Endothelial cell (in vitro differentiated cells): ENCODE data around the gene RNF212. TPM values are rescaled to one million over a fixed set of nuclear protein-coding genes. Genes with fewer than 3 reads are reported as not detected.

Experiments
- DNase-seq: peaks from one replicate; pipeline ENCODE4 v3.0.0; 2021; ENCODE audit warnings: low spot score
- H3K27ac Mint-ChIP-seq: one replicate; pipeline ENCODE4 v1.8.0; 2021; ENCODE audit warnings: mixed read lengths, inconsistent platforms; ENCODE audit not compliant: unreplicated experiment
- H3K27me3 Mint-ChIP-seq: one replicate; pipeline ENCODE4 v1.8.0; 2021; ENCODE audit warnings: mild to moderate bottlenecking, moderate library complexity, mixed read lengths, inconsistent platforms; ENCODE audit not compliant: unreplicated experiment
- H3K36me3 Mint-ChIP-seq: one replicate; pipeline ENCODE4 v1.8.0; 2021; ENCODE audit warnings: mild to moderate bottlenecking, low read depth, mixed read lengths, inconsistent platforms; ENCODE audit not compliant: unreplicated experiment
- H3K4me1 Mint-ChIP-seq: one replicate; pipeline ENCODE4 v1.8.0; 2021; ENCODE audit warnings: mild to moderate bottlenecking, mixed read lengths, inconsistent platforms; ENCODE audit not compliant: unreplicated experiment
- H3K4me3 Mint-ChIP-seq: one replicate; pipeline ENCODE4 v1.8.0; 2021; ENCODE audit warnings: mild to moderate bottlenecking, mixed read lengths, inconsistent platforms; ENCODE audit not compliant: unreplicated experiment
- H3K9me3 Mint-ChIP-seq: one replicate; pipeline ENCODE4 v1.8.0; 2021; ENCODE audit warnings: mixed read lengths, inconsistent platforms; ENCODE audit not compliant: unreplicated experiment
- total RNA-seq: library from RNA; stranded (reverse); fragmentation: NEBNext Ultra II Directional; extraction: Animal tissue kit (Norgen Biotek cat#: 25700); gene quantifications from one replicate; pipeline ENCODE4 v1.2.1, GENCODE V29; 2021; ENCODE audit not compliant: unreplicated experiment
- TF ChIP-seq, protein P1 (sequence below): fragments of 200-600 bp; sonication (generic); IDR thresholded peaks from one replicate; pipeline ENCODE4 v1.5.0; 2021; ENCODE audit warnings: antibody characterized with exemption; ENCODE audit not compliant: unreplicated experiment

RNF212 gene
- total RNA-seq, 1 donor from 2014 or later: 3.3 TPM

DNA sequence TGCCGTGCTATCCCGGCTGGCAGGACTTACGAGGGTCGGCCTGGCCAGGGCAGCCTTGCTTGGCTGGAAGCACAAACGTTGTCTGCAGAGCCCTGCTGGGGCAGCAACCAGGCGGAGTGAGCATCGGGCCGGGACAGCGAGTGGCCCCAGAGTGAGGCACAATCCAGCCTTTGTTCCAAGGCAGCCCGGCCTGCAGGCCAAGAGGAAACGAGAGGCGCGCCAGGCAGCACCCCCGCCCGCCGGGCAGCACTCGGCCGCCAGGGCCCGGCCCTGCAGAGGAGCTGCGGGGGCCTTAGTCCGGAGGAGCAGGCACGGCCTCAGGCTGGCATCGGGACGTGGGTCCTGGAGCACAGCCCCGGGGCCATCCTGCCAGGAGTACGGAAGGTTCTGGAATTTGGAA, 77.9 kb downstream of the RNF212 start:
- Mint-ChIP-seq H3K27ac (no peak overlapping the region), H3K4me1 (no peaks in the 10 kb centered on the region), H3K4me3 (no peak overlapping the region), H3K9me3 (no peaks in the 10 kb centered on the region), H3K36me3 (no peaks in the 10 kb centered on the region), H3K27me3 (no peaks in the 10 kb centered on the region)
- TF ChIP-seq, protein P1, sequence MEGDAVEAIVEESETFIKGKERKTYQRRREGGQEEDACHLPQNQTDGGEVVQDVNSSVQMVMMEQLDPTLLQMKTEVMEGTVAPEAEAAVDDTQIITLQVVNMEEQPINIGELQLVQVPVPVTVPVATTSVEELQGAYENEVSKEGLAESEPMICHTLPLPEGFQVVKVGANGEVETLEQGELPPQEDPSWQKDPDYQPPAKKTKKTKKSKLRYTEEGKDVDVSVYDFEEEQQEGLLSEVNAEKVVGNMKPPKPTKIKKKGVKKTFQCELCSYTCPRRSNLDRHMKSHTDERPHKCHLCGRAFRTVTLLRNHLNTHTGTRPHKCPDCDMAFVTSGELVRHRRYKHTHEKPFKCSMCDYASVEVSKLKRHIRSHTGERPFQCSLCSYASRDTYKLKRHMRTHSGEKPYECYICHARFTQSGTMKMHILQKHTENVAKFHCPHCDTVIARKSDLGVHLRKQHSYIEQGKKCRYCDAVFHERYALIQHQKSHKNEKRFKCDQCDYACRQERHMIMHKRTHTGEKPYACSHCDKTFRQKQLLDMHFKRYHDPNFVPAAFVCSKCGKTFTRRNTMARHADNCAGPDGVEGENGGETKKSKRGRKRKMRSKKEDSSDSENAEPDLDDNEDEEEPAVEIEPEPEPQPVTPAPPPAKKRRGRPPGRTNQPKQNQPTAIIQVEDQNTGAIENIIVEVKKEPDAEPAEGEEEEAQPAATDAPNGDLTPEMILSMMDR: no peak
- no peak for DNase-seq

DNA sequence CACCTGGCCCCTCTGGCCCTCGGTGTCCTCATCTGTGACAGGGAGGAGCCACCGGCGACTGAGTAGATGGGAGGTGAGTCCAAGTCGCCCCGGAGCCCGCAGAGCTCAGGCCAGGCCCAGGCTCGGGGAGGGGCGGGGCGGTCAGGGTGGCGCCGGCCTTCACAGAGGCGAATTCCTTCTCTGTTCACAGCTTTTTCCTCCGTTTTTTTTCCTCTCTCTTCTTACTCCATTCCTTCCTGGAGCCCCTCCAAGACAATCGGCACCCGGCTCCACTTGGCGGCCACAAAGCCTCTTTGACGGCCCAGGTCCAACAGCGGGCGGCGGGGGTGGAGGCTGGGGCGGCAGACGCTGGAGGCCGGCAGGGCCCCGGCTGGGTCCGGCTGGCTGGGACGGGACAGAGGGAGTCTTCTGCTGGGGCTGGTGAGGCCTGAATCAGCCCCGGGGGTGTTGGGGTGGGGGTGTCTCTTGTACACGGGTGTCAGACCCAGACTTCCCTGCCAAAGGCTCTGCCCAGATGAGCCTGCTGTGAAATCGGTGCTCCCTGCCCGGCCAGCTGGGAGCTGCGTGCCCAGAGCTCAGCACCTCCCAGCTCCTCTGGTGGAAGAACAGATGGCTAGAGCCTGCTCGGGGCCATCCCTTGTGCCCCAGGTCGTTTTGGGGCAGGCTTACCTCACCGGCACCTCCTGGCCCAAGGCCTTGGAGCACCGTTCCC, 79.4 kb downstream of the RNF212 start:
- no peaks in the 10 kb centered on the region for H3K9me3 Mint-ChIP-seq
- DNase-seq: no peak
- no peak overlapping the region for H3K27ac Mint-ChIP-seq
- no peaks in the 10 kb centered on the region for H3K36me3 Mint-ChIP-seq
- H3K27me3 Mint-ChIP-seq: no peaks in the 10 kb centered on the region
- H3K4me1 Mint-ChIP-seq: no peaks in the 10 kb centered on the region
- H3K4me3 Mint-ChIP-seq: no peak overlapping the region
- TF ChIP-seq, protein P1: no peak

DNA sequence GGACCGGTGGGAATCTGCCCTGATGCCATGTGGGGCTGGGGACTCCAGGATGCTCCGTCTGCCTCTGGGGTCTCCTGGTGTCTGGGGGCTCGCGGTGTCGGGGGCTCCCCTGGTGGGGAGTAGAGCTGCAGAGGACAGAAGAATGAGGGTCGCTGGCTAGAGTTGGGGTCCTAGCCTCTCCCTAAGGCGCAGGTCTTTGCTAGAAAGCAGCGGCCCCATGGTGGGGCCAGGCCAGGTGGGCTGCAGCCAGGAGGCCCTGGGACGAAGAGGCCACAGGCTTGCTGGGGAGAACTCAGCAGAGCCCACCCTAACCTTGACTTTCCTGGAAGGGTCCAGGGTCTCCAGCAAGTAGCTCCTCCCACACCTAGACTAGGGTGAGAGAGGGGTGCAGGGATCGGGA, 80.5 kb downstream of the RNF212 start:
- no peaks in the 10 kb centered on the region for H3K27me3 Mint-ChIP-seq
- TF ChIP-seq, protein P1: no peak
- no peaks in the 10 kb centered on the region for H3K4me1 Mint-ChIP-seq
- H3K36me3 Mint-ChIP-seq: no peaks in the 10 kb centered on the region
- H3K9me3 Mint-ChIP-seq: no peaks in the 10 kb centered on the region
- no peak overlapping the region for H3K4me3 Mint-ChIP-seq
- no peak overlapping the region for H3K27ac Mint-ChIP-seq
- DNase-seq: no peak

DNA sequence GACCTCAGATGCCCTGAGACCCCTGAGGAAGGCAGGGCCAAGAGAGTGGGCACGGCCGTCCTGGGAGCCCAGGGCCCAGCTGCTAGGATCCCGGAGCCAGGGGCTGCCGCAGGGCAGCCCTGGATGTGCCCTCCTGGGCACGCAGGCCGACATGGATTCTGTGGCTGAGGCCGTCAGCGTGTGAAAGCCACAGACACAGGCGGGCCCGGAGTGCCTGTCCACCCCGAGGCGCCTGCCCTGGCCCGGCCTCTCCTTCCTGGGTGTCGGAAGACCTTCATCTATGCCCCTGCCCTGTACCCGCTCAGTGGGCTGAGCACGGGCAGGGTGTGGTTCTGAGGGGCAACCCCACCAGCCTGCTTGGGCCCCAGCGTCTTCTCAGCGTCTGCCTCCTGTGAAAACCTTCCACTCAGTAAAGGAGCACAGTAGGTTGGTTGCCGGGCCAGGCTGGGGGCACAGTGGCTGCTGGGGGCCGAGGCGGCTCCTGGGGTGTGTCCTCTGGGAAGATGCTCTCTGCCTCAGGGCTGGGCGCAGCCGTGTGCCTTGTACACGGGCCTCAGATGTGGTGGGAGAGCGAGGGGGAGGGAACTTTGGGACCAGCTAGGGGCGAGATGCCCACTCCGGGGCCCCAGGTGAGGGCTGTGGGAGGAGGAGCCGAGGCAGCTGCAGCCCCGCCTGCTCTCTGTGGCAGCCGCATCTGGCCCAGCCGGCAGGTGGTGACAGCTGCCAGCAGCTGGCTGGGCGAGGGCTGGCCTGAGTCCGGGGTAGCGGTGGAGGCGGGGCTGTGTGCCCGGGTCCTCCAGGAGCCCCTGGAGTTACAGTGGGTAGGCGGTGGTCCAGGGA, 81.2 kb downstream of the RNF212 start:
- Mint-ChIP-seq H3K4me1 (no peaks in the 10 kb centered on the region), H3K27ac (no peak overlapping the region), H3K9me3 (no peaks in the 10 kb centered on the region), H3K36me3 (no peaks in the 10 kb centered on the region), H3K4me3 (no peak overlapping the region), H3K27me3 (peaks cover 2% of the 10 kb centered on the region)
- TF ChIP-seq, protein P1: no peak
- no peak for DNase-seq

DNA sequence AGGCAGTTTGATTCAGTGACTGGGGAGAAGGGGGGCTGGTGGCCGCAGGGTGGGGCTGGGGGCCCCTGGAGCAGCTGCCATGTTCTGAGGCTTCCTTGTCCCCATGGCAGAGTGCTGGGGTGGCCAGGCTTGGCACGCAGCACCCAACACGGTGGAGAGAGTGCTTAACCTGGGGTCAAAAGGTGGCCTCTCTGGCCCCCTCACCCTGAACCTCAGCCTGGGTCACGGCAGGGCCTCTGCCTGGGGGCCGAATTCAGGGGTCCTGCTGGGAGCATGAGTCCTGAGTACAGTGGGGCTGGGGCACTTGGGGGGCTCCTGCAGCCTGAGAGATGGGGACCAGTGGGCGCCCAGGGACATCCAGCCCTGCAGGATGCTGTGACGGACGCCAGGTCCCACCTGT, 82.0 kb downstream of the RNF212 start:
- Mint-ChIP-seq H3K4me1 (no peaks in the 10 kb centered on the region), H3K4me3 (no peak overlapping the region), H3K27me3 (peaks cover 2% of the 10 kb centered on the region), H3K27ac (no peak overlapping the region), H3K36me3 (no peaks in the 10 kb centered on the region), H3K9me3 (no peaks in the 10 kb centered on the region)
- no peak for DNase-seq
- TF ChIP-seq, protein P1: no peak
